H9 (cell line): ENCODE results near the gene CTDSPL2. TPM values are rescaled to one million over a fixed set of nuclear protein-coding genes. Genes with fewer than 3 reads are reported as not detected.

Source experiments
- DNase-seq: peaks from one replicate; pipeline ENCODE4 v3.0.0-alpha.2; 2017
- H2AFZ ChIP-seq: one replicate; pipeline ENCODE4 v1.6.1; 2013; ENCODE audit warnings: mild to moderate bottlenecking, low read length, control low read depth, moderate library complexity
- H2AK5ac ChIP-seq: 2 replicates; pipeline ENCODE4 v1.6.1; 2013; ENCODE audit warnings: low read length, control low read depth, mixed read lengths; ENCODE audit not compliant: insufficient read length
- H2BK120ac ChIP-seq: one replicate; pipeline ENCODE4 v1.6.1; 2013; ENCODE audit warnings: low read depth, mild to moderate bottlenecking, low read length, control low read depth, inconsistent platforms; ENCODE audit not compliant: poor library complexity, severe bottlenecking
- H2BK12ac ChIP-seq: 2 replicates; pipeline ENCODE4 v1.6.1; 2013; ENCODE audit warnings: low read length, control low read depth, mixed read lengths, low read depth; ENCODE audit not compliant: insufficient read length
- H2BK15ac ChIP-seq: 2 replicates; pipeline ENCODE4 v1.6.1; 2013; ENCODE audit warnings: low read depth, low read length, control low read depth
- H2BK20ac ChIP-seq: one replicate; pipeline ENCODE4 v1.6.1; 2013; ENCODE audit warnings: low read depth, mild to moderate bottlenecking, low read length, control low read depth, inconsistent platforms; ENCODE audit not compliant: poor library complexity, severe bottlenecking
- H2BK5ac ChIP-seq: 2 replicates; pipeline ENCODE4 v1.6.1; 2013; ENCODE audit warnings: low read length, control low read depth, mixed read lengths; ENCODE audit not compliant: insufficient read length
- H3K14ac ChIP-seq: 2 replicates; pipeline ENCODE4 v1.6.1; 2013; ENCODE audit warnings: low read length, control low read depth; ENCODE audit not compliant: insufficient read depth
- H3K18ac ChIP-seq: 2 replicates; pipeline ENCODE4 v1.6.1; 2013; ENCODE audit warnings: low read depth, mild to moderate bottlenecking, mixed read lengths, low read length, control low read depth; ENCODE audit not compliant: insufficient read length
- H3K23ac ChIP-seq: 2 replicates; pipeline ENCODE4 v1.6.1; 2013; ENCODE audit warnings: low read length, control low read depth, mixed read lengths, low read depth; ENCODE audit not compliant: insufficient read length
- H3K23me2 ChIP-seq: 2 replicates; pipeline ENCODE4 v1.6.1; 2013; ENCODE audit warnings: low read depth, mild to moderate bottlenecking, mixed read lengths, low read length, control low read depth; ENCODE audit not compliant: insufficient read length, poor library complexity, severe bottlenecking
- H3K27ac ChIP-seq: 2 replicates; pipeline ENCODE4 v1.5.1; 2013; ENCODE audit warnings: low read length, control low read depth, mixed read lengths, low read depth; ENCODE audit not compliant: insufficient read length
- H3K27me3 ChIP-seq: 2 replicates; pipeline ENCODE4 v1.6.1; 2013; ENCODE audit warnings: low read length, control low read depth, inconsistent platforms; ENCODE audit not compliant: insufficient read depth
- H3K4ac ChIP-seq: 2 replicates; pipeline ENCODE4 v1.6.1; 2013; ENCODE audit warnings: low read depth, mild to moderate bottlenecking, control low read depth, inconsistent platforms, low read length, moderate library complexity
- H3K4me1 ChIP-seq: 2 replicates; pipeline ENCODE4 v1.6.1; 2013; ENCODE audit warnings: low read length, control low read depth, inconsistent platforms; ENCODE audit not compliant: insufficient read depth
- H3K4me2 ChIP-seq: 2 replicates; pipeline ENCODE4 v1.6.1; 2013; ENCODE audit warnings: low read length, control low read depth, mixed read lengths; ENCODE audit not compliant: insufficient read length, insufficient read depth
- H3K56ac ChIP-seq: 2 replicates; pipeline ENCODE4 v1.6.1; 2013; ENCODE audit warnings: low read depth, mild to moderate bottlenecking, mixed read lengths, low read length, control low read depth; ENCODE audit not compliant: insufficient read length
- H3K79me1 ChIP-seq: 2 replicates; pipeline ENCODE4 v1.6.1; 2013; ENCODE audit warnings: low read depth, mild to moderate bottlenecking, moderate library complexity, low read length, control low read depth, inconsistent platforms; ENCODE audit not compliant: insufficient read depth, poor library complexity, severe bottlenecking
- H3K79me2 ChIP-seq: 2 replicates; pipeline ENCODE4 v1.6.1; 2013; ENCODE audit warnings: low read length, control low read depth, inconsistent platforms; ENCODE audit not compliant: insufficient read depth
- H3K9ac ChIP-seq: 2 replicates; pipeline ENCODE4 v1.6.1; 2013; ENCODE audit warnings: low read length, control low read depth, mixed read lengths; ENCODE audit not compliant: insufficient read length; ENCODE audit errors: extremely low read depth
- H3K9me3 ChIP-seq: one replicate; pipeline ENCODE4 v1.6.1; 2013; ENCODE audit warnings: low read depth, low read length, inconsistent platforms; ENCODE audit not compliant: control insufficient read depth
- H3T11ph ChIP-seq: one replicate; pipeline ENCODE4 v1.6.1; 2013; ENCODE audit warnings: mild to moderate bottlenecking, low read length, control low read depth, inconsistent platforms
- H4K20me1 ChIP-seq: one replicate; pipeline ENCODE4 v1.6.1; 2013; ENCODE audit not compliant: control insufficient read depth, insufficient read length, insufficient read depth
- H4K5ac ChIP-seq: 2 replicates; pipeline ENCODE4 v1.6.1; 2013; ENCODE audit warnings: low read depth, mild to moderate bottlenecking, mixed read lengths, low read length, control low read depth; ENCODE audit not compliant: insufficient read length
- H4K8ac ChIP-seq: replicated peaks from 2 replicates; pipeline ENCODE4 v1.6.1; 2013; ENCODE audit warnings: low read length, control low read depth, mixed read lengths, low read depth; ENCODE audit not compliant: insufficient read length
- H4K91ac ChIP-seq: 2 replicates; pipeline ENCODE4 v1.6.1; 2013; ENCODE audit warnings: low read depth, mild to moderate bottlenecking, moderate library complexity, mixed read lengths, low read length, control low read depth; ENCODE audit not compliant: insufficient read length
- H3K27ac Mint-ChIP-seq, 3 experiments: 2 replicates in 2 of 3; 3 replicates in 1 of 3; pipeline ENCODE4 v1.8.0; 2020 to 2021; ENCODE audit warnings: mixed read lengths in 3 of 3, mild to moderate bottlenecking in 1 of 3, moderate library complexity in 1 of 3
- H3K27me3 Mint-ChIP-seq: 2 replicates; pipeline ENCODE4 v1.8.0; 2021; ENCODE audit warnings: low read depth, mild to moderate bottlenecking, moderate library complexity, mixed read lengths
- H3K36me3 Mint-ChIP-seq, 3 experiments: 2 replicates in 2 of 3; 3 replicates in 1 of 3; pipeline ENCODE4 v1.8.0; 2020 to 2021; ENCODE audit warnings: low read depth in 3 of 3, mixed read lengths in 3 of 3; ENCODE audit not compliant: insufficient read depth in 1 of 3
- H3K4me1 Mint-ChIP-seq, 2 experiments: 2 replicates each; pipeline ENCODE4 v1.8.0; 2020; ENCODE audit warnings: mixed read lengths in 2 of 2
- H3K4me3 Mint-ChIP-seq, 2 experiments: 2 replicates in 1 of 2; 3 replicates in 1 of 2; pipeline ENCODE4 v1.8.0; 2020 to 2021; ENCODE audit warnings: mild to moderate bottlenecking in 2 of 2, mixed read lengths in 2 of 2, moderate library complexity in 1 of 2
- H3K9me3 Mint-ChIP-seq, 2 experiments: 2 replicates in 1 of 2; 3 replicates in 1 of 2; pipeline ENCODE4 v1.8.0; 2020; ENCODE audit warnings: mild to moderate bottlenecking in 2 of 2, mixed read lengths in 2 of 2, moderate library complexity in 1 of 2
- WGBS: extraction: QIAGEN DNeasy Blood & Tissue Kit; methylation state at CpG from one replicate; pipeline ENCODE4 v1.1.7; 2013; ENCODE audit warnings: missing lambda C conversion rate, low lambda C conversion rate, mixed read lengths; ENCODE audit not compliant: insufficient read length; ENCODE audit errors: extremely low coverage; 5-methylcytosine and 5-hydroxymethylcytosine counted together
- total RNA-seq: library from RNA; stranded (reverse); gene quantifications from 2 replicates; pipeline ENCODE4 v1.2.1, GENCODE V29; 2021
- TF ChIP-seq, protein P1 (sequence below): fragments of 200-600 bp; sonication (generic); conservative IDR thresholded peaks from 3 replicates; pipeline ENCODE4 v1.8.0; 2021; ENCODE audit warnings: antibody characterized with exemption, mild to moderate bottlenecking

CTDSPL2 gene
- total RNA-seq, 1 experiment from 2014 or later, result 78.8 TPM

DNA sequence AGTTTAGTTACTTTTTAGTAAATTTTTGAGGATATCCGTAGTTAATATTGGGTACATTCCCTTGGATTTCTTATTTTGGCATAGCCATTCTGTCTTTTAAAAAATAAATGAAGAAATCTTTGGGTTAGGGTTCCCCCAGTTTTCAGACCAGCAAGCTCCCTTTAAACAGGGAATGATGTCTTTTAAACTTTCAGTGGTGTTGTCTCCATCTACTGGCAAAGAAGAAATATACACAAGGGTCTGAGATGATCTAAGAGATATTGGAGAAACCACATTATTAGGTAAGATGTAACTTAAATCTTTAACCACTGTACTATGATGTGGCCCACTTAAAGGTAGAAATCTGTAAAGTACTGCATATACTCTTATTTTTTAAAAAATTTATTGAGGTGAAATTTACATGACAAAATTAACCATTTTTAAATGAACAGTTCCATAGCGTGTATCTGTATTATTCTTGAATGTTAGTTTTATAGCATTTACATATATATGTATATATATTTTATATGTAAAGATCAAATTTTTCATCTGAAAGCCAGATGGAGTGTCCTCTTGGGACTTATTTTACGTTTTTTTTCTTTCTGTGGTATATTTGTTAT lies 74.4 kb downstream of the CTDSPL2 start:
- H3K56ac ChIP-seq, result no peak overlapping the region
- no CpG with 5 or more reads among the region's 3 CpGs for whole genome bisulfite sequencing
- TF ChIP-seq, protein P1, sequence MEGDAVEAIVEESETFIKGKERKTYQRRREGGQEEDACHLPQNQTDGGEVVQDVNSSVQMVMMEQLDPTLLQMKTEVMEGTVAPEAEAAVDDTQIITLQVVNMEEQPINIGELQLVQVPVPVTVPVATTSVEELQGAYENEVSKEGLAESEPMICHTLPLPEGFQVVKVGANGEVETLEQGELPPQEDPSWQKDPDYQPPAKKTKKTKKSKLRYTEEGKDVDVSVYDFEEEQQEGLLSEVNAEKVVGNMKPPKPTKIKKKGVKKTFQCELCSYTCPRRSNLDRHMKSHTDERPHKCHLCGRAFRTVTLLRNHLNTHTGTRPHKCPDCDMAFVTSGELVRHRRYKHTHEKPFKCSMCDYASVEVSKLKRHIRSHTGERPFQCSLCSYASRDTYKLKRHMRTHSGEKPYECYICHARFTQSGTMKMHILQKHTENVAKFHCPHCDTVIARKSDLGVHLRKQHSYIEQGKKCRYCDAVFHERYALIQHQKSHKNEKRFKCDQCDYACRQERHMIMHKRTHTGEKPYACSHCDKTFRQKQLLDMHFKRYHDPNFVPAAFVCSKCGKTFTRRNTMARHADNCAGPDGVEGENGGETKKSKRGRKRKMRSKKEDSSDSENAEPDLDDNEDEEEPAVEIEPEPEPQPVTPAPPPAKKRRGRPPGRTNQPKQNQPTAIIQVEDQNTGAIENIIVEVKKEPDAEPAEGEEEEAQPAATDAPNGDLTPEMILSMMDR, result peak; percentile 74
- H3K27me3 ChIP-seq, result no peaks in the 10 kb centered on the region
- H4K91ac ChIP-seq, result no peak overlapping the region
- H3K79me1 ChIP-seq, result no peaks in the 10 kb centered on the region
- H3K4me2 ChIP-seq, result no peak overlapping the region
- no peak overlapping the region for H2BK20ac ChIP-seq
- no peak overlapping the region for H3K27ac ChIP-seq
- Mint-ChIP-seq H3K9me3 (no peaks in the 10 kb centered on the region), H3K4me1 (no peaks in the 10 kb centered on the region), H3K27me3 (no peaks in the 10 kb centered on the region), H3K27ac (no peak overlapping the region; a peak in 1 of 7 replicates), H3K36me3 (peaks cover 11 to 56% (median 48%) of the 10 kb centered on the region in 3 experiments; a peak in 6 of 7 replicates), H3K4me3 (no peak overlapping the region)
- H2BK5ac ChIP-seq, result no peak overlapping the region
- H3K9ac ChIP-seq, result no peak overlapping the region
- no peaks in the 10 kb centered on the region for H3K9me3 ChIP-seq
- H3K4ac ChIP-seq, result no peak overlapping the region
- H4K8ac ChIP-seq, result no peak overlapping the region
- no peak overlapping the region for H4K5ac ChIP-seq
- H2AK5ac ChIP-seq, result no peak overlapping the region
- DNase-seq, result no peak
- H3K14ac ChIP-seq, result no peak overlapping the region
- H3K23me2 ChIP-seq, result no peaks in the 10 kb centered on the region
- no peak overlapping the region for H2BK12ac ChIP-seq
- no peak overlapping the region for H2AFZ ChIP-seq
- H3K18ac ChIP-seq, result no peak overlapping the region
- H2BK15ac ChIP-seq, result no peak overlapping the region
- H3T11ph ChIP-seq, result no peak overlapping the region
- 0 out of 2 replicates have a peak, but pooled peaks cover 2% of the 10 kb centered on the region for H3K79me2 ChIP-seq
- H4K20me1 ChIP-seq, result no peaks in the 10 kb centered on the region
- no peak overlapping the region for H3K23ac ChIP-seq
- H3K4me1 ChIP-seq, result no peaks in the 10 kb centered on the region
- no peak overlapping the region for H2BK120ac ChIP-seq
